Measurements from ENCODE around the gene GPX3.

- TF ChIP-seq, protein P1, sequence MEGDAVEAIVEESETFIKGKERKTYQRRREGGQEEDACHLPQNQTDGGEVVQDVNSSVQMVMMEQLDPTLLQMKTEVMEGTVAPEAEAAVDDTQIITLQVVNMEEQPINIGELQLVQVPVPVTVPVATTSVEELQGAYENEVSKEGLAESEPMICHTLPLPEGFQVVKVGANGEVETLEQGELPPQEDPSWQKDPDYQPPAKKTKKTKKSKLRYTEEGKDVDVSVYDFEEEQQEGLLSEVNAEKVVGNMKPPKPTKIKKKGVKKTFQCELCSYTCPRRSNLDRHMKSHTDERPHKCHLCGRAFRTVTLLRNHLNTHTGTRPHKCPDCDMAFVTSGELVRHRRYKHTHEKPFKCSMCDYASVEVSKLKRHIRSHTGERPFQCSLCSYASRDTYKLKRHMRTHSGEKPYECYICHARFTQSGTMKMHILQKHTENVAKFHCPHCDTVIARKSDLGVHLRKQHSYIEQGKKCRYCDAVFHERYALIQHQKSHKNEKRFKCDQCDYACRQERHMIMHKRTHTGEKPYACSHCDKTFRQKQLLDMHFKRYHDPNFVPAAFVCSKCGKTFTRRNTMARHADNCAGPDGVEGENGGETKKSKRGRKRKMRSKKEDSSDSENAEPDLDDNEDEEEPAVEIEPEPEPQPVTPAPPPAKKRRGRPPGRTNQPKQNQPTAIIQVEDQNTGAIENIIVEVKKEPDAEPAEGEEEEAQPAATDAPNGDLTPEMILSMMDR (IDR thresholded peaks at IDR 0.05; ENCODE audit: low read length), result no peak
- TF ChIP-seq EZH2 (optimal IDR thresholded peaks at IDR 0.05; ENCODE audit: low read depth, low read length), result no peak
These were observed 3.3 kb downstream of the GPX3 start for GRCh38 chr5:151023651-151024050.
